GM10847 (cell line): ENCODE results near the gene DLG1.

Experiments
- POLR2A ChIP-seq: IDR thresholded peaks from 2 replicates; pipeline ENCODE4 v1.6.1; 2011; ENCODE audit not compliant: insufficient read length; ENCODE audit errors: extremely low read depth

Gene DLG1

GRCh38 chr3:197144188-197144587 lies 154.2 kb downstream of the DLG1 start:
- no peak for TF ChIP-seq POLR2A

DNA sequence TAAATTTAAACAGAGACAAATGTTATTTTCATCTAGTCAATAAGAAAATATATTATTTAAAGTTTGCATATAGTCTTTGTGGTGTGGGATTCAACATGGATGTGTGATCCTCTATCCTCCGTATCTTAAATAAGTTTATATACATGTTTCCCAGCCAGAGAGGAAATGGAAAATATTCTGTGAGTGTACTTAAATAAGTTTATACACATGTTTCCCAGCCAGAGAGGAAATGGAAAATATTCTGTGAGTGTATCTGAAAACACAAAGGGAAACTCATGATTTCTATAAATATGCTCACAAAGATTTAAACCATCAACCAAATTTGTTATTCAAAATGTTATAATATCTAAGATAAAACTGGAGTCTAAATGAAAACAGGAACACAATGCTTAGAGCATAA lies 158.8 kb downstream of the DLG1 start:
- TF ChIP-seq POLR2A, result no peak

DNA sequence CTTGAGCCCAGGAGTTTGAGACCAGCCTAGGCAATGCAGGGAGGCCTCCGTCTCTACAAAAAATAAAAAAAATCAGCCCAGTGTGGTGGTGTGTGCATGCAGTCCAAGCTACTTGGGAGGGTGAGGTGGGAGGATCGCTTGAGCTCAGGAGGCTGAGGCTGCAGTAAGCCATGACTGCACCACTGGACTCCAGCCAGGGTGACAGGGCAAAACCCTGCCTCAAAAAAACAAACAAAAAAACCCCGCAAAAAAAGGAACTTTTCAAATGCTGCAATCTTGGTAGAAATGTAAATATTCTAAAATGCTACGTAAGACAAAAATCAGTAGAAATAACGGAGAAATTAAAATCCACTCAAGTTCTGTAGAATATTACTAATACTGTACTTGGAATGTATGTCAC lies 160.7 kb downstream of the DLG1 start:
- no peak for TF ChIP-seq POLR2A

GRCh38 chr3:197136744-197137143 lies 161.7 kb downstream of the DLG1 start:
- TF ChIP-seq POLR2A, result no peak

DNA sequence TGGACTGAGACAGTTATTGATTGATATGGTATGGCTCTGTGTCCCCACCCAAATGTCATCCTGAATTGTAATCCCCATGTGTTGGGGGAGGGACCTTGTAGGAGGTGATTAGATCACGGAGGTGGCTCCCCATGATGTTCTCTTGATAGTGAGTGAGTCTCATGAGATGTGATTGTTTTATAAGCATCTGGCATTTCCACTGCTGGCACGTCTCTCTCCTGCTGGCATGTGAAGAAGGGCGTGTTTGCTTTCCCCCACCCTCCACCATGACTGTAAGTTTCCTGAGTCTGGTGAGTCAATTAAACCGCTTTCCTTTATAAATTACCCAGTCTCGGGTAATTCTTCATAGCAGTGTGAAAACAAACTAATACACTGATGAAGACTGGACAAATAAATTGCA lies 163.2 kb downstream of the DLG1 start:
- no peak for TF ChIP-seq POLR2A

DNA sequence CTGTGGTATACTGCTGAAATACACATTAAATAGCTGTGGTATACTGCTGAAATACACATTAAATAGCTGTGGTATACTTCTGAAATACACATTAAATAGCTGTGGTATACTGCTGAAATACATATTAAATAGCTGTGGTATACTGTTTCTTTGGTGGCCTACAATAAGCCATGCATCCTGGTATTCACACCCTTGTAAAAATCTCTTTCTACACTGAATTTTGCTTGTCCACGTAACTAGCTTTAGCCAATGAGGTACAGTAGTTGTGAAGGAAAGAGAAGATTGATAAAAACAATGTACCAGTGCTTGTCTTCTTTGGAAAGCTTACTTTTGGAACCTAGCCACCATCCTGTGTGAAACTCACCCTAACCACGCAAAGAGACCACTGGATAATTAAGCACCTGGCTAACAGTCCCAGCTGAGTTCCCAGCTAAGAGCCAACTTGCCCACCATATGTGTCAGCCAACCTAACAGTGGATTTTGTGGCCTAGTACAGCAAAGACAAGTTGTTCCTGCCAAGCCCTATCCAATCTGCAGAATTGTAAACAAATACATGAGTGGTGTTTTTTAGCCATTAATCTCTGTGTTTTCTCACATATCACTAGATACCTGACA lies 165.4 kb downstream of the DLG1 start:
- TF ChIP-seq POLR2A, result no peak

GRCh38 chr3:197125636-197126035 lies 172.8 kb downstream of the DLG1 start:
- TF ChIP-seq POLR2A, result no peak

- TF ChIP-seq POLR2A, result no peak
Measured at GRCh38 chr3:197124713-197125112, 173.7 kb downstream of the DLG1 start.

GRCh38 chr3:197122394-197122793 lies 176.0 kb downstream of the DLG1 start:
- no peak for TF ChIP-seq POLR2A

GRCh38 chr3:197117114-197117513 lies 181.3 kb downstream of the DLG1 start:
- no peak for TF ChIP-seq POLR2A

- no peak for TF ChIP-seq POLR2A
Measured at GRCh38 chr3:197114007-197114406, 184.4 kb downstream of the DLG1 start.

GRCh38 chr3:197111685-197112084 lies 186.7 kb downstream of the DLG1 start:
- no peak for TF ChIP-seq POLR2A

DNA sequence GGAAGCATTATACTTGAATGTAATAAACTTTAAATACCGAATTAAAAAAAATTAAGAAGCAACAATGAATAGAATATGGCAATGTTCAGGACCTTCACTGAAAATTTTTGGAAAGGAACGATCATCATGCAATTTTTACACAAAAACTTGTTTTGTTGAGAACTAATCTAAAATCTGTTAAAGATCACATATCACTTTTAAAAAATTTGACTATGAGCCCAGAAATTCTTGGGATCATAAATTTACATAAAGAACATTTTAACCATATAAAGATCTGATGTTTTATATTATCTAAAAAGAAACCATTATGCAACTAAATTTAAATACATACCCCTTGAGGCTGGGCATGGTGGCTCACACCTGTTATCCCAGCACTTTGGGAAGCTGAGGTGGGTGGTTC lies 192.6 kb downstream of the DLG1 start:
- no peak for TF ChIP-seq POLR2A

DNA sequence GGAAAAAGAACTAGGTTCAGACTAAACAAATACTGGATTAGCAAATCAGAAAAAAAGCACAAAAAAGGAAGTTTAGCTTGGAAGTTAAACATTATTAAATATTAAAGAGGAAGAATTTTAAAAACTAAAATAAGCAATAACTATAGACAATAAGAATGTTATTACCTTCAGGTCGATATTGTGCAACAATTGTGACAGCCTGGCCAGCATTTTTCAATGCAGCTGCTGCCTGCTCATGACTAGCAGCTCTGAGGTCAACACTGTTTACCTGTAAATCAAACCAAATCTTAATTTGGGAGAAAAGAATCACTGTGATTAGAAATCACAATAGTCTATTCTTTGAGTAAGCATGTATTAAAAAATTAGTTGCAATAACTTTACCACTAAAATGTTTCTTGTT lies 193.7 kb downstream of the DLG1 start:
- TF ChIP-seq POLR2A, result no peak

- no peak for TF ChIP-seq POLR2A
Measured at GRCh38 chr3:197103766-197104165, 194.6 kb downstream of the DLG1 start.

GRCh38 chr3:197093871-197094270 lies 204.5 kb downstream of the DLG1 start:
- TF ChIP-seq POLR2A, result no peak

DNA sequence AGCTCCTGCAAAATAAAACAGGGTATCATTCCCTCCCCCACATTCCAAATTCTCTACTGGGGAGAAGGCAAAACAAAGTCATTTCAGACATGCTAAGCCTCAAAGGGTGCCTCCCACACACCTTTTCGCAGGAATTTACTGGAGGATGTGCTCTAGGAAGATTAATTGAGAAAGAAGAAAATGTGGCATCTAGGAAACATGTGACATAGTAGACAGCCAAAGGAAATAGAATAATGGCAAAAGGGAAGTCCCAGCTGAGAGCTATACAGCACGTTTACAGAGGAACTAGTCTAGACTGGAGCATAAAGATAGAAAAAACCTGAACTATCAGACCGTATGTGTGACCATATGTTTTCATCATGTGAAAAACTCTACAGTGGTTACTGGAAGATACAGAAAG lies 210.0 kb downstream of the DLG1 start:
- no peak for TF ChIP-seq POLR2A
